Rectal smooth muscle tissue (tissue), 1 donor: ENCODE data around the gene KIF19.

Experiments
- H3K27ac ChIP-seq: one replicate; pipeline ENCODE4 v1.7.0; 2013; ENCODE audit warnings: low read depth, low read length, inconsistent platforms
- H3K27me3 ChIP-seq: one replicate; pipeline ENCODE4 v1.7.0; 2013; ENCODE audit warnings: low read length; ENCODE audit not compliant: control insufficient read depth, insufficient read depth
- H3K36me3 ChIP-seq: one replicate; pipeline ENCODE4 v1.7.0; 2013; ENCODE audit warnings: low read length; ENCODE audit not compliant: control insufficient read depth, insufficient read depth
- H3K4me1 ChIP-seq: one replicate; pipeline ENCODE4 v1.7.0; 2013; ENCODE audit warnings: low read length; ENCODE audit not compliant: control insufficient read depth, insufficient read depth
- H3K4me3 ChIP-seq: one replicate; pipeline ENCODE4 v1.7.0; 2013; ENCODE audit warnings: low read length
- H3K9ac ChIP-seq: one replicate; pipeline ENCODE4 v1.7.0; 2013; ENCODE audit warnings: low read length

The KIF19 gene

DNA sequence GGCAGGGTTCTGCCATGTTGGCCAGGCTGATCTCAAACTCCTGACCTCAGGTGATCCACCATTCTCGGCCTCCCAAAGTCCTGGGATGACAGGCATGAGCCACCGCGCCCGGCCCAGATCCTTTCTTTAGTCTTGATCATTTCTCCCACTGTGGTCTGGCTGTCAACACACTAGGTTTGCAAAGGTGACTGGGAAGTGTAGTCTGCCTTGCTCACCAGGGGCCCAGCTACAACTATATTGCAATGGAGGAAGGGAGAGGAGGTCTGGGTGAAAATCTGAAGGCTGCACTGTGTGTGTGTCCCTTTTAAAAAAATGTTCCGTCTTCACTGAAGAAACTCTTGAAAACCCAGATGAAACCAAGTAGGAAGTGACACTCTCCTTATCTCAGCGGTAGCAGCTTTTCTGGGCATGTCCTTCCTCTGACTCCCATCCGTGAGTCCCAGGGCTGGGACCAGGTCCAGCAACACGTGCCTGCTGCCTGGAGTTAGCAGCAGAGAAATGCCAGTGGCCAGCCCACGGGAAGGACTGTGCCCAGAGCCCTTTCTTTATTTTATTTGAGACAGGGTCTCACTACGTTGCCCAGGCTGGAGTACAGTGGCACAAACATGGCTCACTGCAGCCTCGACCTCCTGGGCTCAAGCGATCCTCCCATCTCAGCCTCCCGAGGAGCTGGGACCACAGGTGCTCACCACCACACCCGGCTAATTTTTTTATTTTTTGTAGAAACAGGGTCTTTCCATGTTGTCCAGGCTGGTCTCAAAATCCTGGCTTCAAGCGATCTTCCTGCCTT is 17.8 kb upstream of the KIF19 start:
- Histone ChIP-seq H3K9ac (no peak overlapping the region), H3K27me3 (peaks cover 2% of the 10 kb centered on the region), H3K27ac (no peak overlapping the region), H3K36me3 (no peaks in the 10 kb centered on the region), H3K4me3 (no peak overlapping the region), H3K4me1 (no peaks in the 10 kb centered on the region)

DNA sequence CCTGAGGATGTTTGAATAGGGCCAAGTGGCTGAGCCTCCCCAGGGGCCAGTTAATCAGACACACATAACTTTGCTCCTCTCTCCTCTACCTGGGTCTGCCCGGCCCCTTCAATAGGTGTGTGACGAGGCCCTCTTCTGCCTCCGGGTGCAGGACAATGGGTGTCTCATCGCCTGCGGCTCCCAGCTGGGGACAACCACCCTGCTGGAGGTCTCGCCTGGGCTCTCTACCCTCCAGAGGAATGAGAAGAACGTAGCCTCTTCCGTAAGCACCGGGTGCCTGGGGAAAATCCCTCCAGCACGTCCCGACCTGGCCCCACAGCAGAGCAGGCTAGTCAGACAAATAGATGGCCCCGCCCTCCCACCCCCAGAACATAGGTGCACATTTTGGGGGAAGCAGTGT is 16.1 kb upstream of the KIF19 start:
- Histone ChIP-seq H3K27ac (no peak overlapping the region), H3K4me3 (no peak overlapping the region), H3K4me1 (no peaks in the 10 kb centered on the region), H3K27me3 (peaks cover 2% of the 10 kb centered on the region), H3K9ac (no peak overlapping the region), H3K36me3 (no peaks in the 10 kb centered on the region)

DNA sequence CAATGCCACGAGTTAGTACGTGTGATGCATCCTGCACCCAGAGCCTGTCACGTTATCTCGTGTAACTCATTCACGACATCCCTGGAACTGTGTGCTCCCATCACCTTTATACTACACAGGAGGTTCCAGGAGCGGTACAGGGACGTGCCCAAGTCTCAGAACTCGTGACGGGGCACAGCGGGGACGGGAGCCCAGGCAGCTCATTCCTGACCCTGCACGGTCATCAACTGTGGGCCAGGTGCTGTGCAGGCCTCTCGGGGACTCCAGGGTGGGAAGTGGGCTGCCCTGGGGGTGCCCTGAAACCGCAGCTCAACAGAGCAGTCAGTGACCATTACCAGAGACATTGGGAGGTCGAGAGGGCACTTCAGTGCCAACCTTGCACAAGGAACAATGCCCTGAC is 11.1 kb upstream of the KIF19 start:
- Histone ChIP-seq H3K4me3 (no peak overlapping the region), H3K27me3 (no peaks in the 10 kb centered on the region), H3K27ac (no peak overlapping the region)

DNA sequence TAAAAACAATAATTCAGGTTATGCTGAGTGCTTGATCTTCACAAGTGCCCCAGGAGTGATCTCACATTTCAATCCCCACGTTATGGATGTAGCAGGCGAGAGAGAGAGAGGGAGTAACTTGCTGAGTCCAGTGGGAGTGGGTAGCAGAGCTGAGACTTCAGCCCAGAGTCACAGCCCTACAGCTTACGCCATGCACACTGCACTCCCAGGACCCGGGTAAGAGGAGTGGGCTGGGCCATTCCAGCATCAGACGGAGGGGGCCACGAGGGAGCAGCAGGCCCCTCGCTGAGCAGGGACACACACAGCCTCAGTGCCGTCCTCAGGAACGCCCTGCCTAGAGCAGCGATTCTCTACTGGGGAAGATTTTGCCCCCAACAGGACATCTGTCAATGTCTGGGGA is 9.8 kb upstream of the KIF19 start:
- Histone ChIP-seq H3K27me3 (no peaks in the 10 kb centered on the region), H3K4me3 (no peak overlapping the region), H3K4me1 (no peaks in the 10 kb centered on the region), H3K27ac (no peak overlapping the region), H3K9ac (no peak overlapping the region), H3K36me3 (no peaks in the 10 kb centered on the region)

More for the DNA sequence above, 11.1 kb upstream of the KIF19 start:
- H3K9ac ChIP-seq, result no peak overlapping the region
- no peaks in the 10 kb centered on the region for H3K4me1 ChIP-seq
- H3K36me3 ChIP-seq, result no peaks in the 10 kb centered on the region

DNA sequence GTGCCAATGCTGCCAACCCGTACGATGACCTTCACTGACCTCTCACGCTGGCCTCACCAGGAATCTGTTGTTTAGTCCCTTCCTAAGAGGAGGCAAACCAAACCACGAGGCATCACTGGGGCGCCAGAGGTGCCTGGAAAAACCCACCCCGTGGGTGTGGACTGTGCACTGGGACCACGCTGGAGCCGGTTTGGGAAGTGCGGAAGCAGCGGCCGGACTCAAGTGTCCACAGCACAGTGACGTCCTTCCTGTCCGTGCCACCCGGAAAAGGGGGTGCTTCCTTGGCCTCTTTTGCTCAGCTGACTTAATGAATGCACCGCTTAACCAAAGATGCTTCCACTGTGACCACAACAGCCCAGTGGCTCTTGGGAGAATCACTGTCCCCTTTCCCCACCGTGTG is 9.0 kb upstream of the KIF19 start:
- Histone ChIP-seq H3K27me3 (no peaks in the 10 kb centered on the region), H3K4me3 (no peak overlapping the region), H3K36me3 (no peaks in the 10 kb centered on the region), H3K9ac (no peak overlapping the region), H3K27ac (no peak overlapping the region), H3K4me1 (no peaks in the 10 kb centered on the region)

DNA sequence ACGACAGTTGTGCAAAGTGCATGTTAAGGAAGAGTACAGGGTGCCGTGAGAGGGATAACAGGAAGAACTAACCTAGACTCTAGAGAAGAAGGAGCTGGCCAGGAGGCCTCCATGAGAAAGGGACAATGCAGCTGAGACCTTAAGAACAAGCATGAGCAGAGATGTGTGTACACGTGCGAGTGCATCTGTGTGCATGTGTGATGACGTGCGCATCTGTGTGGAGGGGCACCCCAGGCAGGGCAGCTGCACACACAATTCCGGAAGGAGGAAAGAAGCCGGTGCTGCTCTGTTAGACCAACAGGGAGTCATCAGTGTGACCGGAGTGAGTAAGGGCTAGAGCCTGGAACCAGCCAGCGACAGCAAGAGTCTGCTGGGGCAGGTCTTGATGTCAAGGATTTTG is 7.6 kb upstream of the KIF19 start:
- Histone ChIP-seq H3K4me1 (no peaks in the 10 kb centered on the region), H3K36me3 (no peaks in the 10 kb centered on the region), H3K27ac (no peak overlapping the region), H3K4me3 (no peak overlapping the region), H3K27me3 (no peaks in the 10 kb centered on the region), H3K9ac (no peak overlapping the region)

DNA sequence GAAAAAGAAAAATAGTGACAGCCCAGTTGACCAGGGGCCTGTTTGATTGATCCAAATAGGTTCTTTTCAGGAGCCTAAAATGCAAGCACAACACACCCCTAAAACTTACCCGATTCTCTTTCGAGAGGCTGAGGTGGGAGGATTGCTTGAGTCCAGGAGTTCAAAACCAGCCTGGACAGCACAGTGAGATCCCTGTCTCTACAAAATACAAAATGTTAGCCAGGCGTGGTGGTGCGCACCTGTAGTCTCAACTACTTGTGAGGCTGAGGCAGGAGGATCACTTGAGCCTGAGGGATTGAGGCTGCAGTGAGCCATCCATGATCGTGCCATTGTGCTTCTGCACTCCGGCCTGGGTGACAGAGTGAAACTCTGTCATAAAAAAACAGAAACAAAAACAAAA is 1.5 kb upstream of the KIF19 start:
- no peaks in the 10 kb centered on the region for H3K36me3 ChIP-seq
- H3K4me3 ChIP-seq, result no peak overlapping the region
- H3K4me1 ChIP-seq, result no peaks in the 10 kb centered on the region
- no peak overlapping the region for H3K27ac ChIP-seq
- H3K27me3 ChIP-seq, result no peaks in the 10 kb centered on the region
- H3K9ac ChIP-seq, result no peak overlapping the region

DNA sequence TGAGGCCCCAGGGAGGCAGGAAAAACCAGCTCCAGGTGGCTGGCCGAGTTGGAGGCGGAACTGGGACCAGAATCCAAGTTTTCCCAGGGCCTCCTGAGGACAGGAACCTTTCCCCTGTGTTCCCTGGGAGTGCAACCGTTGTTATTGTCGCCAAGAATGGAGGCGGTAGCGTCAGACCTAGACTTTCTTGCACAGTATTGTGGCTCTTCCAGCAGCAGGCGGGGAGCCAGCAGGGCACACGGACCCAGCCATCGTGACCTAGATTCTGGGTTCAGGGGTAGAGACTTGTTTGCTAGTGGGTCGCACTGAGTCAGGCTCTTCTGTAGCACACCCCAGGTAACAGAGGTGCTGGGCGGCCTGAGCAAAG is 667 bp upstream of the KIF19 start:
- Histone ChIP-seq H3K9ac (no peak overlapping the region), H3K4me3 (peak overlapping the region; percentile 18), H3K36me3 (no peaks in the 10 kb centered on the region), H3K27me3 (no peaks in the 10 kb centered on the region), H3K4me1 (no peaks in the 10 kb centered on the region), H3K27ac (no peak overlapping the region)

DNA sequence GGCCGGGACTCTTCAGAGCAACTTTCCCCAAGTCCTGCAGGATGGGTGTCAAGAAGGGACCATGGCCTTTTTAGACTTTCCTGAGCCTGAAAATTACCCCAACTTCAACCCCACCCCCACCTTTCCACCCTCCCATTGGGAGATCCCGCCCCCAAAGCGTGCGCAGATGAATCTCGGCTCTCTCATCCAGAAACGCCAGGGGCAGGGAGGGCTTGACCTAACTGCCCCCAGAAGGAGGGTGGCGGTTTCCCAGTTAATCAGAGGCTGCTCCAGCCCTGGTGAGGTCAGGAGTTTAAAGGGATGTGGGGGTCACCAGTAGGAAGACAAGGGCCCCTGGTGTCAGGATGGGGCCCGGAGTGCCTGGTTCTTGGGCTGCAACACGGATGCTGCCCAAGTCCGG is 480 bp downstream of the KIF19 start:
- H3K9ac ChIP-seq, result no peak overlapping the region
- no peak overlapping the region for H3K27ac ChIP-seq
- no peaks in the 10 kb centered on the region for H3K27me3 ChIP-seq
- H3K4me3 ChIP-seq, result peak overlapping the region; percentile 57
- H3K4me1 ChIP-seq, result no peaks in the 10 kb centered on the region
- no peaks in the 10 kb centered on the region for H3K36me3 ChIP-seq

DNA sequence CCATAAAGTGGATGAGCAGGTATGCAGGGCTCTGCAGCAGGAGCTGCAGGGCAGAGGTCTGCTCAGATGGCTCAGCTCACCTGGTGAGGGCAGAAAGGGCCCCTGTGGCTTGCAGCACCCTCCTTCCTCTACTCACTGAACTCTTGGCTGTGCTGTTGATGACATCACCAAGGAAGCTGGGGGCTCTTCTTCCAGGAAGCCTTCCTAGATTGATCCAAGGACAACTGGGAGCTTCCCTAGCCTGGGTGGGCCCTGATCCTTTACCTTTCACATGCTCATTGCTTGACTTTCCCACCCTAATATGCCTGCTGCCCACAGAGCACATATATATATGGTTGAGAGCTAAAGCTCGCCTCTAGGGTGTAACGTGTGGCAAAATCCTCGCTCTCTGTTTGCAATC is 2.5 kb downstream of the KIF19 start:
- Histone ChIP-seq H3K9ac (no peak overlapping the region), H3K36me3 (no peaks in the 10 kb centered on the region), H3K27me3 (no peaks in the 10 kb centered on the region), H3K27ac (no peak overlapping the region), H3K4me3 (no peak overlapping the region), H3K4me1 (no peaks in the 10 kb centered on the region)

DNA sequence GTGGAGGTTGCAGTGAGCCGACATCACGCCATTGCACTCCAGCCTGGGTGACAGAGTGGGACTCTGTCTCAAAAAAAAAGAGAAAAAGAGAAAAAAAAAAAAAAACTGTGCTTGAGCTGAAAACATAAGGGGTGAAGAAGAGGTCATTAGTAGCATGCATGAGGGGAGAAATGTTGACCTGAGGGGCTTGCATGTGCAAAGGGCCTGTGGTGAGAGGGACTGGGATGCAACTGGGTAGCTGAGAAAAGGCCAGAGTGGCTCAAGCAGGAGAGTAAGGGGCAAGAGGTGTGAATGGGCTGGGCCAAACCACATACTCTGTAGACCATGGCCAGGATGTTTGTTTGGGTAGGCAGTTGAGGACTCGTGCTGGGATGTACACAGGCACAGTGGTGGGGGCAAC is 3.4 kb downstream of the KIF19 start:
- no peaks in the 10 kb centered on the region for H3K27me3 ChIP-seq
- H3K36me3 ChIP-seq, result no peaks in the 10 kb centered on the region
- no peak overlapping the region for H3K9ac ChIP-seq
- no peak overlapping the region for H3K27ac ChIP-seq
- no peaks in the 10 kb centered on the region for H3K4me1 ChIP-seq
- no peak overlapping the region for H3K4me3 ChIP-seq

DNA sequence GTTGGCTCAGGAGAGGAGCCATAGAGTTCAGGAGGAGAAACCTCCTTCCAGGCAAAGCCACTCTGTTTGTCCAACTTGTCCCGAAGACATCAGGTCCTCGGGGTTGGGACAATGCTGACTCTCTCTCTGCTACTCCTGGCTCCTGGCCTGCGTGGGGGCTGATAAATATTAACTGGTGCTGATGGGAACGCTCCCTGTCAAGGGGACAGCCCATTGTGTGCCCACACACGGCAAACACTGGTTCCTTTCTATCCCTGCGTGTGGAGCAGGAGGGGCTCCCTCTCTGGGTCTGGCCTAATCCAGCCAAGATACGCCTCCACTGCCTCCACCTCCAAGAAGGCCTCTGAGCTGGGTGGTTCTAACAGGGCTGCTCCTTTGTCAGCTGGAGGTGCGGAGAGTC is 4.4 kb downstream of the KIF19 start:
- no peak overlapping the region for H3K4me3 ChIP-seq
- H3K4me1 ChIP-seq, result no peaks in the 10 kb centered on the region
- H3K36me3 ChIP-seq, result no peaks in the 10 kb centered on the region
- no peaks in the 10 kb centered on the region for H3K27me3 ChIP-seq
- H3K27ac ChIP-seq, result no peak overlapping the region
- H3K9ac ChIP-seq, result no peak overlapping the region

DNA sequence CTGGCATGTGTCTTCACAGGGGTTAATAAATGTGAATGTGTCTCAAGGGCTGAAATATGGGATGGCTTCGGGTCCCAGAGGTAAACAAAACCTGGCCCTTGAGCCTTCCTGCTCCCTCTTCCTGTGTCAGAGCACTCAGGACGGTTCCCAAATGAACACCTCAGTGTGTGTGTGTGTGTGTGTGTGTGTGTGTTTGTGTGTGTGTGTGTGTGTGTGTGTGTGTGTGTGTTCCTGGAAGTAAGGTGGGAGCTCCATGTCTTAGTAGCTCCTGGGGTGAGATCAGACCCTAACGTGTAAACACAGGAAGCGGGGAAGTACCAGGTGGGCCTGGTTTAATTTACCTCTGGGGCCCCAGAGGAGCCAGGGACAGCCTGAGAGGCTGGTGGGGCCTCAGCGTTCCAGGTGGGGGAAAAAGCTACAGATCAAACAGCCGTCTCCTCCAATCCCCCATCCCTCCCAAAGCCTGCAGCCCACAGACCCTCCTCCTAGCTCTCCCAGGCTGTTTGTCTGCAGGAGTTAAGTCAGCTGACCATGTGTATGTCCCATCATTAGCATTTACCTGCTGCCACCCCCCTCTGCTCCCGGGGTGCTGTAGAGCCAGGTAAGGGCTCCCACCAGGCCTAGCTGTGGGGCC is 6.1 kb downstream of the KIF19 start:
- H3K4me3 ChIP-seq, result no peak overlapping the region
- no peaks in the 10 kb centered on the region for H3K36me3 ChIP-seq
- no peak overlapping the region for H3K9ac ChIP-seq
- no peaks in the 10 kb centered on the region for H3K4me1 ChIP-seq
- H3K27ac ChIP-seq, result no peak overlapping the region
- H3K27me3 ChIP-seq, result no peaks in the 10 kb centered on the region
